Neuronal stem cell (in vitro differentiated cells): ENCODE data around the gene NGF.

Experiments used
- DNase-seq: peaks from one replicate; pipeline ENCODE4 v3.0.0-alpha.2; 2013; ENCODE audit warnings: low spot score
- H2AFZ ChIP-seq: one replicate; pipeline ENCODE4 v1.6.1; 2013; ENCODE audit warnings: mild to moderate bottlenecking, low read length, inconsistent platforms
- H2AK5ac ChIP-seq: 2 replicates; pipeline ENCODE4 v1.6.1; 2013; ENCODE audit warnings: low read depth, mild to moderate bottlenecking, inconsistent platforms, low read length, moderate library complexity, mixed read lengths
- H2BK120ac ChIP-seq: 2 replicates; pipeline ENCODE4 v1.6.1; 2013; ENCODE audit warnings: low read depth, mild to moderate bottlenecking, inconsistent platforms, low read length, moderate library complexity, mixed read lengths
- H2BK12ac ChIP-seq: one replicate; pipeline ENCODE4 v1.6.1; 2013; ENCODE audit warnings: low read length, inconsistent platforms
- H2BK15ac ChIP-seq: 2 replicates; pipeline ENCODE4 v1.6.1; 2013; ENCODE audit warnings: mild to moderate bottlenecking, low read length, inconsistent platforms, mixed read lengths
- H2BK5ac ChIP-seq: one replicate; pipeline ENCODE4 v1.6.1; 2013; ENCODE audit warnings: inconsistent platforms, mild to moderate bottlenecking, low read length, moderate library complexity
- H3K14ac ChIP-seq: one replicate; pipeline ENCODE4 v1.6.1; 2013; ENCODE audit warnings: low read length, inconsistent platforms
- H3K18ac ChIP-seq: 2 replicates; pipeline ENCODE4 v1.6.1; 2013; ENCODE audit warnings: low read length, inconsistent platforms
- H3K23ac ChIP-seq: 2 replicates; pipeline ENCODE4 v1.6.1; 2013; ENCODE audit warnings: low read depth, mild to moderate bottlenecking, mixed read lengths, low read length, inconsistent platforms; ENCODE audit not compliant: poor library complexity
- H3K27ac ChIP-seq: replicated peaks from 3 replicates; pipeline ENCODE4 v1.5.1; 2013; ENCODE audit warnings: low read length, inconsistent platforms
- H3K27me3 ChIP-seq, 3 experiments: 2 replicates each; pipeline ENCODE4 v1.6.1; 2013; ENCODE audit warnings: low read length in 3 of 3, mild to moderate bottlenecking in 2 of 3, inconsistent platforms in 1 of 3, low read depth in 1 of 3, mixed read lengths in 1 of 3, moderate library complexity in 1 of 3; ENCODE audit not compliant: control insufficient read depth in 3 of 3, insufficient read depth in 3 of 3
- H3K36me3 ChIP-seq, 2 donors: replicated peaks in 1 of 2; 2 replicates each; pipeline ENCODE4 v1.6.1; 2013; ENCODE audit warnings: low read length in 2 of 2; ENCODE audit not compliant: control insufficient read depth in 2 of 2, insufficient read depth in 2 of 2
- H3K4ac ChIP-seq: 2 replicates; pipeline ENCODE4 v1.6.1; 2013; ENCODE audit warnings: inconsistent platforms, mild to moderate bottlenecking, low read length, moderate library complexity
- H3K4me1 ChIP-seq, 2 donors: 1 replicate in 1 of 2; 2 replicates in 1 of 2; pipeline ENCODE4 v1.6.1; 2013; ENCODE audit warnings: low read length in 2 of 2, low read depth in 1 of 2; ENCODE audit not compliant: control insufficient read depth in 2 of 2, insufficient read depth in 1 of 2
- H3K4me2 ChIP-seq: one replicate; pipeline ENCODE4 v1.6.1; 2013; ENCODE audit warnings: mild to moderate bottlenecking, low read length, inconsistent platforms; ENCODE audit not compliant: insufficient read depth, poor library complexity, severe bottlenecking
- H3K4me3 ChIP-seq, 2 donors: 2 replicates each; pipeline ENCODE4 v1.5.1; 2013; ENCODE audit warnings: low read length in 2 of 2, mild to moderate bottlenecking in 2 of 2, inconsistent platforms in 1 of 2, moderate library complexity in 1 of 2
- H3K79me1 ChIP-seq: one replicate; pipeline ENCODE4 v1.6.1; 2013; ENCODE audit warnings: low read depth, mild to moderate bottlenecking, inconsistent platforms, low read length, moderate library complexity
- H3K9ac ChIP-seq: one replicate; pipeline ENCODE4 v1.6.1; 2013; ENCODE audit warnings: mild to moderate bottlenecking, low read depth, low read length, inconsistent platforms; ENCODE audit not compliant: poor library complexity
- H3K9me3 ChIP-seq, 2 donors: replicated peaks in 1 of 2; 2 replicates each; pipeline versions ENCODE3 to v1.6.1; 2013; ENCODE audit warnings: low read length in 2 of 2, mild to moderate bottlenecking in 2 of 2, inconsistent platforms in 1 of 2, low read depth in 1 of 2, mixed read lengths in 1 of 2, moderate library complexity in 1 of 2; ENCODE audit not compliant: control insufficient read depth in 2 of 2, insufficient read depth in 1 of 2
- H4K8ac ChIP-seq: one replicate; pipeline ENCODE4 v1.6.1; 2013; ENCODE audit warnings: low read depth, mild to moderate bottlenecking, inconsistent platforms, low read length, moderate library complexity
- H4K91ac ChIP-seq: one replicate; pipeline ENCODE4 v1.6.1; 2013; ENCODE audit warnings: low read length, low read depth, mild to moderate bottlenecking, inconsistent platforms; ENCODE audit not compliant: poor library complexity
- WGBS, 2 donors: extraction: QIAGEN DNeasy Blood & Tissue Kit; methylation state at CpG; one replicate each; pipeline ENCODE4 v1.1.7; 2013; ENCODE audit warnings: missing lambda C conversion rate in 2 of 2, mixed read lengths in 1 of 2; ENCODE audit not compliant: insufficient read length in 2 of 2, insufficient replicate concordance in 1 of 2; ENCODE audit errors: extremely low coverage in 2 of 2; 5-methylcytosine and 5-hydroxymethylcytosine counted together

The NGF gene

DNA sequence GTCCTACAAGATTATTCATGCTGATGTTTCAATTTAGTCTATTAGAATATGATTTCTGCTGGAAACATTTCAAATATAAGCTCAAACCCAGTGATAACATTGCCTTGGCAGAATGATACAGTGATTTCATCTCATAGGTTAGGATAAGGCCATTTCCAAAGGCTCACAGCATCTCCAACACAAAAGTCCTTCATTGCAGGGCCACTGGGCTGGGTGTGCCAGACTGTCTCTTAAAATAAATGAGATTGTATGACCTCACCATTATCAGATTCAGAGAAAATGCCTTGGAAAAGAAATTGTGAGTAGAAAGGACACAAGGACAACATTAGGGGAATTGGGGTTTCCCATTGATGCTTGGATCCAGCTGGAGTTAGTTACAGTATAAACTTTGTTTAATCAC is 30.4 kb downstream of the NGF start:
- H3K36me3 ChIP-seq: no peaks in the 10 kb centered on the region
- no peak overlapping the region for H3K9ac ChIP-seq
- H4K91ac ChIP-seq: no peak overlapping the region
- no peak overlapping the region for H2BK5ac ChIP-seq
- H3K27ac ChIP-seq: no peak overlapping the region
- no peak overlapping the region for H2BK12ac ChIP-seq
- peaks cover 0 to 1% of the 10 kb centered on the region in 2 donors for H3K4me1 ChIP-seq
- no peak overlapping the region for H3K4me2 ChIP-seq
- no peak overlapping the region for H3K14ac ChIP-seq
- no peak overlapping the region for H4K8ac ChIP-seq
- H3K4ac ChIP-seq: no peak overlapping the region
- no peak overlapping the region for H2AFZ ChIP-seq
- no peak overlapping the region for H3K23ac ChIP-seq
- no peaks in the 10 kb centered on the region for H3K79me1 ChIP-seq
- H3K18ac ChIP-seq: no peak overlapping the region
- H3K4me3 ChIP-seq: no peak overlapping the region
- no peaks in the 10 kb centered on the region for H3K27me3 ChIP-seq
- no peak overlapping the region for H2BK120ac ChIP-seq
- DNase-seq: no peak
- H2BK15ac ChIP-seq: no peak overlapping the region
- no peak overlapping the region for H2AK5ac ChIP-seq
- no peaks in the 10 kb centered on the region for H3K9me3 ChIP-seq

DNA sequence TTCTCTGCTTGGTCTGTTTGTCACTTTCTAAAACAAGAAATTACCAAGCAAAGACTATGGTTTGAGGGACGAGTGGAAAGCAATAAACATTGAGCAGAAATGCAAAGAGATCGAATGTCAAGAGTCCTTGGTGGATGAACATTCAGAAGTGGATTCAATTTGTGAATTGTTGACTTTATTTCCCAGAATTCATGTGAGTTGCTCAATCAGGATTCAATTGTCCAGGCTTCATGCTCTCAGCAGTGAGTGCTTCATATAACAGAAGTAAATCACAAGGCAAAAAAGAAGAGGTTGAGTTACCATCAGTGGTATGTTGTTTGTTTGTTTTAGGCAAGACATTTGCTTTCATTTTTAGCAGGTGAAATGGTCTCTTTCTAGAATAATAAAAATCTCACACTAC is 31.9 kb downstream of the NGF start:
- Histone ChIP-seq H4K8ac (no peak overlapping the region), H3K4ac (no peak overlapping the region)

DNA sequence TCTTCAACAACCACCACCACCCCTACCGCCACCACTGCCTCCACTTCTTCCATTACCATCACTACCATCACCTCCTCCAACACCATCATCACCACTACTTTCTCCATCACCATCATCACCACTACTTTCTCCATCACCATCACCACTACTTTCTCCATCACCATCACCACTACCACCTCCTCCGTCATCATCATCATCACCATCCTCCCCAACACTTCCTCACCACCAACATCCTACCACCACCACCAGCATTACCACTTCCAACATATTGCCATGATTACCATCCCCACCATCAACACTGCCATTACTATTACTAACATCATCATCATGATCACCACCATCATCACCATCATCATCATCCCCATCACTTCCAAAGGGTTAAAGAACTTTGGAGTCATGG is 34.7 kb downstream of the NGF start:
- Histone ChIP-seq H4K91ac (no peak overlapping the region), H3K27me3 (no peaks in the 10 kb centered on the region), H2BK120ac (no peak overlapping the region), H3K36me3 (no peaks in the 10 kb centered on the region), H2AFZ (no peak overlapping the region), H3K18ac (no peak overlapping the region), H4K8ac (no peak overlapping the region), H2AK5ac (no peak overlapping the region), H3K79me1 (no peaks in the 10 kb centered on the region), H3K23ac (no peak overlapping the region), H3K9me3 (no peaks in the 10 kb centered on the region), H3K4me1 (peaks cover 8 to 13% of the 10 kb centered on the region in 2 donors), H3K14ac (no peak overlapping the region), H3K9ac (no peak overlapping the region), H3K4me3 (no peak overlapping the region), H3K4me2 (no peak overlapping the region), H3K27ac (no peak overlapping the region), H2BK15ac (no peak overlapping the region), H2BK5ac (no peak overlapping the region), H3K4ac (no peak overlapping the region), H2BK12ac (no peak overlapping the region)
- DNase-seq: no peak
- 100% methylated on average over 1 of the region's 2 CpGs for WGBS, 2 donors

More for the DNA sequence above, 31.9 kb downstream of the NGF start:
- no peaks in the 10 kb centered on the region for H3K9me3 ChIP-seq
- no peak overlapping the region for H2BK12ac ChIP-seq
- H2BK5ac ChIP-seq: no peak overlapping the region
- H2AK5ac ChIP-seq: no peak overlapping the region
- no peaks in the 10 kb centered on the region for H3K27me3 ChIP-seq
- no peak overlapping the region for H2AFZ ChIP-seq
- no peak for DNase-seq
- no peak overlapping the region for H3K27ac ChIP-seq
- no peaks in the 10 kb centered on the region for H3K79me1 ChIP-seq
- no CpG with 5 or more reads among the region's 2 CpGs for WGBS, 2 donors
- no peak overlapping the region for H3K23ac ChIP-seq
- peaks cover 0 to 3% of the 10 kb centered on the region in 2 donors for H3K4me1 ChIP-seq
- H3K18ac ChIP-seq: no peak overlapping the region
- H3K4me3 ChIP-seq: no peak overlapping the region
- no peak overlapping the region for H3K9ac ChIP-seq
- H3K4me2 ChIP-seq: no peak overlapping the region
- H4K91ac ChIP-seq: no peak overlapping the region
- no peaks in the 10 kb centered on the region for H3K36me3 ChIP-seq
- H3K14ac ChIP-seq: no peak overlapping the region
- H2BK120ac ChIP-seq: no peak overlapping the region
- H2BK15ac ChIP-seq: no peak overlapping the region

DNA sequence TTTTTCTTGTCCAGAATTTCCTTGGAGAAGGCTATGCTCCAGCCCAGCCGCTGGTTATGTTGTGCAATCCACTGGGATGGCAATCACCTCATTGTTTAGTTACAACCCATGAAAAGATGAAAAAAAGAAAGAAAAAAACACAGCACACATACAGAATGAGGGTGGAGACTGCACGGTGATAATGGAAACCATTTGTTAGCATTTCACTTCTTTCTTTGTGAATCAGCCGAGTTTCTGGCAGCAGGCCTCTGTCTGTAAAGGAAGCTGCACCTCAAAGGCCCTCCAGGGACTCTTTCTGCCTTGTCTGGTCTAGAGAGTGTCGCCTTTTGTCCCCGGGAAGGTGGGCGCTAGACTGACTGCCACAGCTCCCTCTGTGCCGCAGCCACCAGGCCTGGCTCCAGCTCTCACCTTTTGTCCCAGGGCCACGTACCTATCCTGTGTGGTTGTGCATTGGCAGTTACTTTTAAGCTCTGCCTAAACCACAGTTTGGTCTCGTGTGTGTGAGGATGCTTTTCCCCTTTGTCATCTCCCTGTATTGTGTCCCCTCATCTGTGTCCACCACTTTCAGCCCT is 35.6 kb downstream of the NGF start:
- no peak overlapping the region for H2BK12ac ChIP-seq
- no peak overlapping the region for H2BK15ac ChIP-seq
- no peak overlapping the region for H3K14ac ChIP-seq
- H3K27me3 ChIP-seq: no peaks in the 10 kb centered on the region
- no peaks in the 10 kb centered on the region for H3K36me3 ChIP-seq
- H3K27ac ChIP-seq: no peak overlapping the region
- H3K79me1 ChIP-seq: no peaks in the 10 kb centered on the region
- H3K23ac ChIP-seq: no peak overlapping the region
- peak overlapping the region; percentile 22 for H2AFZ ChIP-seq
- H2BK120ac ChIP-seq: no peak overlapping the region
- H2AK5ac ChIP-seq: no peak overlapping the region
- H3K4me3 ChIP-seq: no peak overlapping the region
- no peak overlapping the region for H2BK5ac ChIP-seq
- no peak overlapping the region for H4K8ac ChIP-seq
- H3K4me2 ChIP-seq: no peak overlapping the region
- H3K4ac ChIP-seq: no peak overlapping the region
- no peaks in the 10 kb centered on the region for H3K9me3 ChIP-seq
- H3K18ac ChIP-seq: peak overlapping the region; percentile 53
- no CpG with 5 or more reads among the region's 9 CpGs for WGBS, 2 donors
- no peak for DNase-seq
- H3K9ac ChIP-seq: no peak overlapping the region
- peaks cover 8 to 15% of the 10 kb centered on the region in 2 donors for H3K4me1 ChIP-seq
- no peak overlapping the region for H4K91ac ChIP-seq
